HEK293 (cell line): Measurements from ENCODE around the gene CASP10.

Experiments
- FEZF1 ChIP-seq: fragments of 450-650 bp; formaldehyde crosslinking; IDR thresholded peaks from 2 replicates; pipeline ENCODE4 v1.5.1; 2016; ENCODE audit warnings: missing biosample characterization, missing genetic modification characterization
- KLF1 ChIP-seq: fragments of 450-650 bp; formaldehyde crosslinking; IDR thresholded peaks from 2 replicates; pipeline ENCODE4 v1.5.1; 2016; ENCODE audit warnings: missing biosample characterization, missing genetic modification characterization
- KLF8 ChIP-seq: fragments of 450-650 bp; formaldehyde crosslinking; IDR thresholded peaks from 2 replicates; pipeline ENCODE4 v1.5.1; 2016; ENCODE audit warnings: missing biosample characterization, missing genetic modification characterization
- PRDM1 ChIP-seq: fragments of 450-650 bp; formaldehyde crosslinking; IDR thresholded peaks from 2 replicates; pipeline ENCODE4; 2016; ENCODE audit warnings: missing biosample characterization, missing genetic modification characterization
- YY1 ChIP-seq: fragments of 450-650 bp; formaldehyde crosslinking; IDR thresholded peaks from 2 replicates; pipeline ENCODE4 v1.5.1; 2018; ENCODE audit warnings: missing biosample characterization, missing genetic modification characterization
- ZBTB17 ChIP-seq: fragments of 450-650 bp; formaldehyde crosslinking; IDR thresholded peaks from 2 replicates; pipeline ENCODE4 v1.5.1; 2016; ENCODE audit warnings: missing biosample characterization, missing genetic modification characterization
- ZFP37 ChIP-seq: fragments of 450-650 bp; formaldehyde crosslinking; IDR thresholded peaks from 2 replicates; pipeline ENCODE4 v1.5.1; 2016; ENCODE audit warnings: missing biosample characterization, missing genetic modification characterization
- ZNF202 ChIP-seq: fragments of 450-650 bp; formaldehyde crosslinking; IDR thresholded peaks from 2 replicates; pipeline ENCODE4 v1.5.1; 2016; ENCODE audit warnings: missing biosample characterization, missing genetic modification characterization, borderline replicate concordance
- ZNF239 ChIP-seq: fragments of 450-650 bp; formaldehyde crosslinking; IDR thresholded peaks from 2 replicates; pipeline ENCODE4 v1.5.1; 2016; ENCODE audit warnings: missing biosample characterization, missing genetic modification characterization
- ZNF335 ChIP-seq: fragments of 450-650 bp; formaldehyde crosslinking; conservative IDR thresholded peaks from 2 replicates; pipeline ENCODE4 v1.5.1; 2016; ENCODE audit warnings: missing biosample characterization, missing genetic modification characterization
- ZNF510 ChIP-seq: fragments of 450-650 bp; formaldehyde crosslinking; IDR thresholded peaks from 2 replicates; pipeline ENCODE4 v1.5.1; 2018; ENCODE audit warnings: mild to moderate bottlenecking, missing genetic modification characterization, missing biosample characterization; ENCODE audit not compliant: insufficient replicate concordance
- ZNF596 ChIP-seq: fragments of 450-650 bp; IDR thresholded peaks from 2 replicates; pipeline ENCODE4 v1.5.0; 2018; ENCODE audit warnings: missing biosample characterization, mild to moderate bottlenecking, missing genetic modification characterization, moderate library complexity
- ZNF621 ChIP-seq: fragments of 450-650 bp; formaldehyde crosslinking; IDR thresholded peaks from 2 replicates; pipeline ENCODE4 v1.5.1; 2017; ENCODE audit warnings: missing biosample characterization, missing genetic modification characterization
- ZNF629 ChIP-seq: fragments of 450-650 bp; formaldehyde crosslinking; IDR thresholded peaks from 2 replicates; pipeline ENCODE4 v1.5.1; 2017; ENCODE audit warnings: missing biosample characterization, missing genetic modification characterization
- ZNF792 ChIP-seq: fragments of 450-650 bp; formaldehyde crosslinking; IDR thresholded peaks from 2 replicates; pipeline ENCODE4 v1.5.1; 2016; ENCODE audit warnings: missing biosample characterization, missing genetic modification characterization
- ZNF830 ChIP-seq: fragments of 450-650 bp; IDR thresholded peaks from 2 replicates; pipeline ENCODE4 v1.5.0; 2018; ENCODE audit warnings: missing biosample characterization, missing genetic modification characterization, low read depth, mild to moderate bottlenecking, moderate library complexity
- TF ChIP-seq, protein P1 (sequence below): sonication (generic); formaldehyde crosslinking; IDR thresholded peaks from 2 replicates; pipeline ENCODE4 v1.8.1; 2022; ENCODE audit warnings: mild to moderate bottlenecking, moderate library complexity, missing genetic modification reagents
- TF ChIP-seq, protein P2 (sequence below): fragments of 450-650 bp; formaldehyde crosslinking; IDR thresholded peaks from 2 replicates; pipeline ENCODE4 v1.5.1; 2016; ENCODE audit warnings: missing biosample characterization, missing genetic modification characterization
- TF ChIP-seq, protein P3 (sequence below): fragments of 450-650 bp; formaldehyde crosslinking; IDR thresholded peaks from 2 replicates; pipeline ENCODE4 v1.5.1; 2017; ENCODE audit warnings: missing biosample characterization, missing genetic modification characterization
- TF ChIP-seq, protein P4 (sequence below): fragments of 450-650 bp; formaldehyde crosslinking; IDR thresholded peaks from 2 replicates; pipeline ENCODE4 v1.5.1; 2016; ENCODE audit warnings: missing biosample characterization, missing genetic modification characterization, borderline replicate concordance
- TF ChIP-seq, protein P5 (sequence below): fragments of 450-650 bp; formaldehyde crosslinking; IDR thresholded peaks from 2 replicates; pipeline ENCODE4 v1.5.1; 2016; ENCODE audit warnings: missing biosample characterization, missing genetic modification characterization
- TF ChIP-seq, protein P6 (sequence below): fragments of 450-650 bp; formaldehyde crosslinking; IDR thresholded peaks from 2 replicates; pipeline ENCODE4 v1.5.1; 2016; ENCODE audit warnings: missing biosample characterization, missing genetic modification characterization
- TF ChIP-seq, protein P7 (sequence below): fragments of 450-650 bp; formaldehyde crosslinking; IDR thresholded peaks from 2 replicates; pipeline ENCODE4 v1.5.1; 2016; ENCODE audit warnings: missing biosample characterization, missing genetic modification characterization

The CASP10 gene

DNA sequence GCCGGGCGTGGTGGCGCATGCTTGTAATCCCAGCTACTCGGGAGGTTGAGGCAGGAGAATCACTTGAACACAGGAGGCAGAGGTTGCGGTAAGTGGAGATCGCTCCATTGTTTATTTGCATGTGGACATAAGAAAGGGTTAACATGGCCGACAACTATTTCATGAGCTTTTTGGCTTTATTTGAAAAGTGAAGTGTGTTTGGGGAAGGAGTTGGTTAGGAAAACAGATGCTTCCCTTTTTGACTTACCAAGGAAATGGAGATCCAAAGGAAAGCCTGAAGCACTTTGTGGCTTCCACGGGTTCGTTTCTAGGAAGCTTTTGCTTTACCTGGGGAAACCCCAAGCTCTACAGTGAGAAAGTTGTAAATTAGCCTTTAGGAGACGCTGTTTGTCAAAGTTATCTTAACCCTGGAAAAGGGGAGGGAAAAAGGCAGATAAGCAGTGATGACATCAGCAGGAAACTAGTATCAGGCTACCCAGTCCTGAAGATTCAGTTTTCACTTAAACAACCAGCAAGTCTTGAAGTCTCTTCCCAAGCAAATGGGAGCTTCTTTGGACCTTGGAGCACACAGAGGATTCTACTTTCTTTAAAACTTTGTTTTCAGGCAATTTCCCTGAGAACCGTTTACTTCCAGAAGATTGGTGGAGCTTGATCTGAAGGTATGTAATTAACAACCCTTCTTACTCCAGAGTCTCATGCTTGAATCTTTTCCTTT, at the start of gene CASP10 (continued):
- TF ChIP-seq, protein P1, sequence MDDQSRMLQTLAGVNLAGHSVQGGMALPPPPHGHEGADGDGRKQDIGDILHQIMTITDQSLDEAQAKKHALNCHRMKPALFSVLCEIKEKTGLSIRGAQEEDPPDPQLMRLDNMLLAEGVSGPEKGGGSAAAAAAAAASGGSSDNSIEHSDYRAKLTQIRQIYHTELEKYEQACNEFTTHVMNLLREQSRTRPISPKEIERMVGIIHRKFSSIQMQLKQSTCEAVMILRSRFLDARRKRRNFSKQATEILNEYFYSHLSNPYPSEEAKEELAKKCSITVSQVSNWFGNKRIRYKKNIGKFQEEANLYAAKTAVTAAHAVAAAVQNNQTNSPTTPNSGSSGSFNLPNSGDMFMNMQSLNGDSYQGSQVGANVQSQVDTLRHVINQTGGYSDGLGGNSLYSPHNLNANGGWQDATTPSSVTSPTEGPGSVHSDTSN (CRISPR knock-in tag): no peak
- no peak for TF ChIP-seq ZNF239 (tag by site-specific recombination)
- TF ChIP-seq, protein P2, sequence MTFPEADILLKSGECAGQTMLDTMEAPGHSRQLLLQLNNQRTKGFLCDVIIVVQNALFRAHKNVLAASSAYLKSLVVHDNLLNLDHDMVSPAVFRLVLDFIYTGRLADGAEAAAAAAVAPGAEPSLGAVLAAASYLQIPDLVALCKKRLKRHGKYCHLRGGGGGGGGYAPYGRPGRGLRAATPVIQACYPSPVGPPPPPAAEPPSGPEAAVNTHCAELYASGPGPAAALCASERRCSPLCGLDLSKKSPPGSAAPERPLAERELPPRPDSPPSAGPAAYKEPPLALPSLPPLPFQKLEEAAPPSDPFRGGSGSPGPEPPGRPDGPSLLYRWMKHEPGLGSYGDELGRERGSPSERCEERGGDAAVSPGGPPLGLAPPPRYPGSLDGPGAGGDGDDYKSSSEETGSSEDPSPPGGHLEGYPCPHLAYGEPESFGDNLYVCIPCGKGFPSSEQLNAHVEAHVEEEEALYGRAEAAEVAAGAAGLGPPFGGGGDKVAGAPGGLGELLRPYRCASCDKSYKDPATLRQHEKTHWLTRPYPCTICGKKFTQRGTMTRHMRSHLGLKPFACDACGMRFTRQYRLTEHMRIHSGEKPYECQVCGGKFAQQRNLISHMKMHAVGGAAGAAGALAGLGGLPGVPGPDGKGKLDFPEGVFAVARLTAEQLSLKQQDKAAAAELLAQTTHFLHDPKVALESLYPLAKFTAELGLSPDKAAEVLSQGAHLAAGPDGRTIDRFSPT (tag by site-specific recombination): no peak
- no peak for TF ChIP-seq ZNF596 (tag by site-specific recombination)
- TF ChIP-seq FEZF1 (tag by site-specific recombination): 0 out of 2 replicates have a peak, but pooled peaks have one; percentile 21
- TF ChIP-seq, protein P3, sequence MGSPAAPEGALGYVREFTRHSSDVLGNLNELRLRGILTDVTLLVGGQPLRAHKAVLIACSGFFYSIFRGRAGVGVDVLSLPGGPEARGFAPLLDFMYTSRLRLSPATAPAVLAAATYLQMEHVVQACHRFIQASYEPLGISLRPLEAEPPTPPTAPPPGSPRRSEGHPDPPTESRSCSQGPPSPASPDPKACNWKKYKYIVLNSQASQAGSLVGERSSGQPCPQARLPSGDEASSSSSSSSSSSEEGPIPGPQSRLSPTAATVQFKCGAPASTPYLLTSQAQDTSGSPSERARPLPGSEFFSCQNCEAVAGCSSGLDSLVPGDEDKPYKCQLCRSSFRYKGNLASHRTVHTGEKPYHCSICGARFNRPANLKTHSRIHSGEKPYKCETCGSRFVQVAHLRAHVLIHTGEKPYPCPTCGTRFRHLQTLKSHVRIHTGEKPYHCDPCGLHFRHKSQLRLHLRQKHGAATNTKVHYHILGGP (tag by site-specific recombination): no peak
- no peak for TF ChIP-seq ZNF621 (tag by site-specific recombination)
- 0 out of 2 replicates have a peak, but pooled peaks have one; percentile 23 for TF ChIP-seq ZBTB17
- no peak for TF ChIP-seq ZNF792
- no peak for TF ChIP-seq ZNF202
- no peak for TF ChIP-seq ZNF830 (tag by site-specific recombination)
- TF ChIP-seq ZFP37 (tag by site-specific recombination): no peak
- TF ChIP-seq, protein P4, sequence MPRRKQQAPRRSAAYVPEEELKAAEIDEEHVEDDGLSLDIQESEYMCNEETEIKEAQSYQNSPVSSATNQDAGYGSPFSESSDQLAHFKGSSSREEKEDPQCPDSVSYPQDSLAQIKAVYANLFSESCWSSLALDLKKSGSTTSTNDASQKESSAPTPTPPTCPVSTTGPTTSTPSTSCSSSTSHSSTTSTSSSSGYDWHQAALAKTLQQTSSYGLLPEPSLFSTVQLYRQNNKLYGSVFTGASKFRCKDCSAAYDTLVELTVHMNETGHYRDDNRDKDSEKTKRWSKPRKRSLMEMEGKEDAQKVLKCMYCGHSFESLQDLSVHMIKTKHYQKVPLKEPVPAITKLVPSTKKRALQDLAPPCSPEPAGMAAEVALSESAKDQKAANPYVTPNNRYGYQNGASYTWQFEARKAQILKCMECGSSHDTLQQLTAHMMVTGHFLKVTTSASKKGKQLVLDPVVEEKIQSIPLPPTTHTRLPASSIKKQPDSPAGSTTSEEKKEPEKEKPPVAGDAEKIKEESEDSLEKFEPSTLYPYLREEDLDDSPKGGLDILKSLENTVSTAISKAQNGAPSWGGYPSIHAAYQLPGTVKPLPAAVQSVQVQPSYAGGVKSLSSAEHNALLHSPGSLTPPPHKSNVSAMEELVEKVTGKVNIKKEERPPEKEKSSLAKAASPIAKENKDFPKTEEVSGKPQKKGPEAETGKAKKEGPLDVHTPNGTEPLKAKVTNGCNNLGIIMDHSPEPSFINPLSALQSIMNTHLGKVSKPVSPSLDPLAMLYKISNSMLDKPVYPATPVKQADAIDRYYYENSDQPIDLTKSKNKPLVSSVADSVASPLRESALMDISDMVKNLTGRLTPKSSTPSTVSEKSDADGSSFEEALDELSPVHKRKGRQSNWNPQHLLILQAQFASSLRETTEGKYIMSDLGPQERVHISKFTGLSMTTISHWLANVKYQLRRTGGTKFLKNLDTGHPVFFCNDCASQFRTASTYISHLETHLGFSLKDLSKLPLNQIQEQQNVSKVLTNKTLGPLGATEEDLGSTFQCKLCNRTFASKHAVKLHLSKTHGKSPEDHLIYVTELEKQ (tag by site-specific recombination): peak; percentile 44; the same call in 1 of the 2 replicates
- TF ChIP-seq, protein P5, sequence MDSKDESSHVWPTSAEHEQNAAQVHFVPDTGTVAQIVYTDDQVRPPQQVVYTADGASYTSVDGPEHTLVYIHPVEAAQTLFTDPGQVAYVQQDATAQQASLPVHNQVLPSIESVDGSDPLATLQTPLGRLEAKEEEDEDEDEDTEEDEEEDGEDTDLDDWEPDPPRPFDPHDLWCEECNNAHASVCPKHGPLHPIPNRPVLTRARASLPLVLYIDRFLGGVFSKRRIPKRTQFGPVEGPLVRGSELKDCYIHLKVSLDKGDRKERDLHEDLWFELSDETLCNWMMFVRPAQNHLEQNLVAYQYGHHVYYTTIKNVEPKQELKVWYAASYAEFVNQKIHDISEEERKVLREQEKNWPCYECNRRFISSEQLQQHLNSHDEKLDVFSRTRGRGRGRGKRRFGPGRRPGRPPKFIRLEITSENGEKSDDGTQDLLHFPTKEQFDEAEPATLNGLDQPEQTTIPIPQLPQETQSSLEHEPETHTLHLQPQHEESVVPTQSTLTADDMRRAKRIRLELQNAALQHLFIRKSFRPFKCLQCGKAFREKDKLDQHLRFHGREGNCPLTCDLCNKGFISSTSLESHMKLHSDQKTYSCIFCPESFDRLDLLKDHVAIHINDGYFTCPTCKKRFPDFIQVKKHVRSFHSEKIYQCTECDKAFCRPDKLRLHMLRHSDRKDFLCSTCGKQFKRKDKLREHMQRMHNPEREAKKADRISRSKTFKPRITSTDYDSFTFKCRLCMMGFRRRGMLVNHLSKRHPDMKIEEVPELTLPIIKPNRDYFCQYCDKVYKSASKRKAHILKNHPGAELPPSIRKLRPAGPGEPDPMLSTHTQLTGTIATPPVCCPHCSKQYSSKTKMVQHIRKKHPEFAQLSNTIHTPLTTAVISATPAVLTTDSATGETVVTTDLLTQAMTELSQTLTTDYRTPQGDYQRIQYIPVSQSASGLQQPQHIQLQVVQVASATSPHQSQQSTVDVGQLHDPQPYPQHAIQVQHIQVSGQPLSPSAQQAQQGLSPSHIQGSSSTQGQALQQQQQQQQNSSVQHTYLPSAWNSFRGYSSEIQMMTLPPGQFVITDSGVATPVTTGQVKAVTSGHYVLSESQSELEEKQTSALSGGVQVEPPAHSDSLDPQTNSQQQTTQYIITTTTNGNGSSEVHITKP (tag by site-specific recombination): peak; percentile 34; the same call in 1 of the 2 replicates
- TF ChIP-seq KLF8 (tag by site-specific recombination): no peak
- TF ChIP-seq KLF1 (tag by site-specific recombination): no peak
- TF ChIP-seq ZNF335 (tag by site-specific recombination): peak; percentile 61
- TF ChIP-seq PRDM1 (tag by site-specific recombination): peak; percentile 5; the same call in 1 of the 2 replicates
- TF ChIP-seq YY1 (tag by site-specific recombination): no peak
- TF ChIP-seq, protein P6, sequence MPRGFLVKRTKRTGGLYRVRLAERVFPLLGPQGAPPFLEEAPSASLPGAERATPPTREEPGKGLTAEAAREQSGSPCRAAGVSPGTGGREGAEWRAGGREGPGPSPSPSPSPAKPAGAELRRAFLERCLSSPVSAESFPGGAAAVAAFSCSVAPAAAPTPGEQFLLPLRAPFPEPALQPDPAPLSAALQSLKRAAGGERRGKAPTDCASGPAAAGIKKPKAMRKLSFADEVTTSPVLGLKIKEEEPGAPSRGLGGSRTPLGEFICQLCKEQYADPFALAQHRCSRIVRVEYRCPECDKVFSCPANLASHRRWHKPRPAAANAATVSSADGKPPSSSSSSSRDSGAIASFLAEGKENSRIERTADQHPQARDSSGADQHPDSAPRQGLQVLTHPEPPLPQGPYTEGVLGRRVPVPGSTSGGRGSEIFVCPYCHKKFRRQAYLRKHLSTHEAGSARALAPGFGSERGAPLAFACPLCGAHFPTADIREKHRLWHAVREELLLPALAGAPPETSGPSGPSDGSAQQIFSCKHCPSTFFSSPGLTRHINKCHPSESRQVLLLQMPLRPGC (tag by site-specific recombination): no peak
- TF ChIP-seq, protein P7, sequence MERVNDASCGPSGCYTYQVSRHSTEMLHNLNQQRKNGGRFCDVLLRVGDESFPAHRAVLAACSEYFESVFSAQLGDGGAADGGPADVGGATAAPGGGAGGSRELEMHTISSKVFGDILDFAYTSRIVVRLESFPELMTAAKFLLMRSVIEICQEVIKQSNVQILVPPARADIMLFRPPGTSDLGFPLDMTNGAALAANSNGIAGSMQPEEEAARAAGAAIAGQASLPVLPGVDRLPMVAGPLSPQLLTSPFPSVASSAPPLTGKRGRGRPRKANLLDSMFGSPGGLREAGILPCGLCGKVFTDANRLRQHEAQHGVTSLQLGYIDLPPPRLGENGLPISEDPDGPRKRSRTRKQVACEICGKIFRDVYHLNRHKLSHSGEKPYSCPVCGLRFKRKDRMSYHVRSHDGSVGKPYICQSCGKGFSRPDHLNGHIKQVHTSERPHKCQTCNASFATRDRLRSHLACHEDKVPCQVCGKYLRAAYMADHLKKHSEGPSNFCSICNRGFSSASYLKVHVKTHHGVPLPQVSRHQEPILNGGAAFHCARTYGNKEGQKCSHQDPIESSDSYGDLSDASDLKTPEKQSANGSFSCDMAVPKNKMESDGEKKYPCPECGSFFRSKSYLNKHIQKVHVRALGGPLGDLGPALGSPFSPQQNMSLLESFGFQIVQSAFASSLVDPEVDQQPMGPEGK (tag by site-specific recombination): peak; percentile 33; the same call in 1 of the 2 replicates
- TF ChIP-seq ZNF629: peak; percentile 80
- no peak for TF ChIP-seq ZNF510
